Calu3 (cell line): ENCODE results near the gene CHST15. TPM values are rescaled to one million over a fixed set of nuclear protein-coding genes. Genes with fewer than 3 reads are reported as not detected.

Experiments used
- BruUV-seq: library from RNA; stranded (reverse); fragments of 400-500 nt; replicated peaks from 2 replicates; lab custom pipeline; 2021; lab: Mats Ljungman, UMichigan
- CTCF ChIA-PET: fragments of 300-600 bp; sonication (Branson Sonifier 250); formaldehyde crosslinking; loops from one replicate; lab custom pipeline; 2022; ENCODE audit warnings: antibody characterized with exemption; lab: Charles Lee
- DNase-seq: peaks from one replicate; pipeline ENCODE4 v3.0.0; 2022
- H3K27ac Mint-ChIP-seq: one replicate; pipeline ENCODE4 v1.8.0; 2022; ENCODE audit warnings: mixed read lengths; ENCODE audit not compliant: unreplicated experiment
- H3K27me3 Mint-ChIP-seq: one replicate; pipeline ENCODE4 v1.8.0; 2022; ENCODE audit warnings: mixed read lengths; ENCODE audit not compliant: unreplicated experiment
- H3K36me3 Mint-ChIP-seq: one replicate; pipeline ENCODE4 v1.8.0; 2022; ENCODE audit warnings: mild to moderate bottlenecking, moderate library complexity, mixed read lengths; ENCODE audit not compliant: insufficient read depth, unreplicated experiment
- H3K4me1 Mint-ChIP-seq: one replicate; pipeline ENCODE4 v1.8.0; 2022; ENCODE audit warnings: mild to moderate bottlenecking, low read depth, mixed read lengths; ENCODE audit not compliant: unreplicated experiment
- H3K4me3 Mint-ChIP-seq: one replicate; pipeline ENCODE4 v1.8.0; 2022; ENCODE audit warnings: mild to moderate bottlenecking, low read depth, moderate library complexity, mixed read lengths; ENCODE audit not compliant: unreplicated experiment
- H3K9me3 Mint-ChIP-seq: one replicate; pipeline ENCODE4 v1.8.0; 2022; ENCODE audit warnings: low read depth, mixed read lengths; ENCODE audit not compliant: unreplicated experiment
- CTCF ChIP-seq: fragments of 200-600 bp; IDR thresholded peaks from one replicate; pipeline ENCODE4 v1.8.0; 2022; ENCODE audit warnings: antibody characterized with exemption; ENCODE audit not compliant: unreplicated experiment
- intact Hi-C: fragments of 100-400 bp; cut with micrococcal nuclease; formaldehyde crosslinking; loops from one replicate; pipeline ENCODE4 v1.10.0; 2022; ENCODE audit not compliant: unreplicated experiment
- total RNA-seq: library from RNA; stranded (reverse); gene quantifications from 2 replicates; pipeline ENCODE4 v1.2.3, GENCODE V29; 2022

The CHST15 gene
- total RNA-seq, 1 experiment from 2014 or later, result 19.3 TPM

DNA sequence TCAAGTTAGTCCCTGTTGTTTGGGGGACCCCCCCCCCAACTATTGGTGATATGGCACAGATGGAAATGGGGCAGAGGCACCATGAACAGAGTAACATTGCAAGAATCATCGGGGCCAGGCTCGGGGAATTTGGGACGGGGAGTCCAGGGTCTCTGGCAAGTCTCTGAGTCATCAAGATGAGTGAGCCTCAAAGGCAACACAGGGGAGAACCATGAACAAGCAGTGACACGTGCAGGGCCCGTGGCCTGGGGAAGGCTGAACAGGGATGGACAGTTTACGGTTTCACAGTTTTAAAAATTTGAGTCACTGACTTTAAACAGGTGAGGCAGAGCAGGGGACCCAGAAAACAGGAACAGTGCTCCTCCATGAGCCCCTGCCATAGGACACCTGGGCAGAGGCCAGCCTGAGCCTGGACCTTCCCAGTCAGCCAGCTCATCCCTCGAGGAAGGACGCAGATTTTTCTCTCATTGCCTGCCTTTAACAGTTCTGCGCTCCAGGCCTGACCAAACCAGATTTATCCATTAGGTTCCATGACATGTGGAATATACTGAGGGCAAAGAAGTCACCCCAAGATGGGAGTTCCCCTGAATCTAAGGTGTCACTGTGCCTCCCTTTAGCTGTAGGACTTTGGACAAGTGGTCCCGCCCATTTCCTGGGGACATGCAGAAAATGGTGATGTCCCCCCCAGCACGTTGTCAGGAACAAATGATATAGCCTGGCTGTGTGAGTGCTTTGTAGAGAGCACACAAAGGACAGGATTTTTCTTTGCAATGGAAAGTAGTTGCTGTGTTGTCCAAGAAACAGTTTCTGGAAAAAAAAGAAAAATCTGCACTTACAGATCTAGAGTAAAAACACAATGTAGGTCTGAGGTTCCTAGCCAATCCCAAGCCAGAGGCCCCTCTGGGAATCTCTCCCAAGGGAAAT lies 23.8 kb downstream of the CHST15 start:
- BruUV-seq, result no TSS peak

GRCh38 chr10:124068929-124069328 lies 24.5 kb downstream of the CHST15 start:
- H3K27ac Mint-ChIP-seq, result no peak overlapping the region
- CTCF ChIA-PET, result no interaction called here
- no peaks in the 10 kb centered on the region for H3K27me3 Mint-ChIP-seq
- intact Hi-C loops, result no loop called here
- no peaks in the 10 kb centered on the region for H3K36me3 Mint-ChIP-seq
- BruUV-seq, result no TSS peak
- no peak for DNase-seq
- H3K4me1 Mint-ChIP-seq, result no peaks in the 10 kb centered on the region
- TF ChIP-seq CTCF, result no peak
- no peaks in the 10 kb centered on the region for H3K9me3 Mint-ChIP-seq
- no peak overlapping the region for H3K4me3 Mint-ChIP-seq

More for the DNA sequence above, 23.8 kb downstream of the CHST15 start:
- no peak for TF ChIP-seq CTCF
- Mint-ChIP-seq H3K4me1 (no peaks in the 10 kb centered on the region), H3K27me3 (no peaks in the 10 kb centered on the region), H3K9me3 (no peaks in the 10 kb centered on the region), H3K36me3 (no peaks in the 10 kb centered on the region), H3K27ac (no peak overlapping the region), H3K4me3 (no peak overlapping the region)
- DNase-seq, result no peak
- intact Hi-C loops, result no loop called here
- CTCF ChIA-PET, result no interaction called here

- no peak for DNase-seq
- intact Hi-C loops, result no loop called here
- H3K4me1 Mint-ChIP-seq, result no peaks in the 10 kb centered on the region
- CTCF ChIA-PET, result no interaction called here
- H3K9me3 Mint-ChIP-seq, result no peaks in the 10 kb centered on the region
- no peak overlapping the region for H3K27ac Mint-ChIP-seq
- no TSS peak for BruUV-seq
- no peaks in the 10 kb centered on the region for H3K27me3 Mint-ChIP-seq
- H3K4me3 Mint-ChIP-seq, result no peak overlapping the region
- TF ChIP-seq CTCF, result no peak
- H3K36me3 Mint-ChIP-seq, result no peaks in the 10 kb centered on the region
Measured at GRCh38 chr10:124067825-124068400, 25.5 kb downstream of the CHST15 start.

- DNase-seq, result no peak
- CTCF ChIA-PET, result interaction anchor here (0.6 to 0.7 kb wide), 2 partner anchors 159 to 346 kb away, joined by 3 read pairs; no protein-coding TSS in a partner anchor
- Mint-ChIP-seq H3K9me3 (no peaks in the 10 kb centered on the region), H3K36me3 (no peaks in the 10 kb centered on the region), H3K27ac (no peak overlapping the region), H3K27me3 (no peaks in the 10 kb centered on the region), H3K4me3 (no peak overlapping the region), H3K4me1 (no peaks in the 10 kb centered on the region)
- BruUV-seq, result no TSS peak
- intact Hi-C loops, result no loop called here
- no peak for TF ChIP-seq CTCF
Measured at GRCh38 chr10:124066781-124067714, 26.4 kb downstream of the CHST15 start.
